ENCODE data around the gene NASP. TPM values are rescaled to one million over a fixed set of nuclear protein-coding genes. Genes with fewer than 3 reads are reported as not detected.

The NASP gene
- total RNA-seq, 1 experiment from 2014 or later = 129 TPM

DNA sequence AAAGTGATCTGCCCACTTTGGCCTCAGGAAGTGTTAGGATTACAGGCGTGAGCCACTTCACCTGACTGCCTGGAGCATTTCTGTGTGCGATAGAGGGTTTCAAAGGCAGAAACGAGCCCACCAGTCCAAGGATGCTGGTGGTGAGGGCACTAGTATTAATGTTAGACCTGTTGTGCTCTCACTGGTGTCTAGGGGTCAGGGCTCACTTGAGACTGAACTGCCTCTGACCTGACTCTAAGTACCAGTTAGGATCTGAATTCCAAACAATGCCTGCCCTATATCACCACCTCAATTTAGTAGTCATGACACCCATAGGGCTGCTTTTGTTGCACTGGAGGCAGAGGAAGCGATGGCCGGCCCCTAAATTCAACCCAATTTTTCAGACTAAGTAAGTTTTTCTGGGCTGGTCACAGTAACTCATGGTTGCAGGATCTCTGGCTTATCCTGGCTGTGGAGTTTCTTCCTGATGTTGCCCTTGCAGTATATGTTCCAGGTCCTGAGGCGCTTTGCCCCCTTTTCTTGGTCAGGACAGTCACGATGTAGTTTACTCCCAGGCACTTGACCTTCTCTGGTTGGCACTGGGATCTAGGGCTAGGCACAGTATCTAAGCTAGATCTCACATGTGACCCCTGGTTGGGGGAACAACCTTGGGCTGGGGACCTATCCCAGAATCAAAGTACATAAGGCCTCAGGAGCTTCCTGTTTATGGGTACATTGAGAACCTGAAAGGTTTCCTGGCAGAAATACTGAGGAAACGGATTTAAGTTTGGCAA lies 35.5 kb downstream of the NASP start:
- no peak for DNase-seq (ENCODE audit: low read depth)

DNA sequence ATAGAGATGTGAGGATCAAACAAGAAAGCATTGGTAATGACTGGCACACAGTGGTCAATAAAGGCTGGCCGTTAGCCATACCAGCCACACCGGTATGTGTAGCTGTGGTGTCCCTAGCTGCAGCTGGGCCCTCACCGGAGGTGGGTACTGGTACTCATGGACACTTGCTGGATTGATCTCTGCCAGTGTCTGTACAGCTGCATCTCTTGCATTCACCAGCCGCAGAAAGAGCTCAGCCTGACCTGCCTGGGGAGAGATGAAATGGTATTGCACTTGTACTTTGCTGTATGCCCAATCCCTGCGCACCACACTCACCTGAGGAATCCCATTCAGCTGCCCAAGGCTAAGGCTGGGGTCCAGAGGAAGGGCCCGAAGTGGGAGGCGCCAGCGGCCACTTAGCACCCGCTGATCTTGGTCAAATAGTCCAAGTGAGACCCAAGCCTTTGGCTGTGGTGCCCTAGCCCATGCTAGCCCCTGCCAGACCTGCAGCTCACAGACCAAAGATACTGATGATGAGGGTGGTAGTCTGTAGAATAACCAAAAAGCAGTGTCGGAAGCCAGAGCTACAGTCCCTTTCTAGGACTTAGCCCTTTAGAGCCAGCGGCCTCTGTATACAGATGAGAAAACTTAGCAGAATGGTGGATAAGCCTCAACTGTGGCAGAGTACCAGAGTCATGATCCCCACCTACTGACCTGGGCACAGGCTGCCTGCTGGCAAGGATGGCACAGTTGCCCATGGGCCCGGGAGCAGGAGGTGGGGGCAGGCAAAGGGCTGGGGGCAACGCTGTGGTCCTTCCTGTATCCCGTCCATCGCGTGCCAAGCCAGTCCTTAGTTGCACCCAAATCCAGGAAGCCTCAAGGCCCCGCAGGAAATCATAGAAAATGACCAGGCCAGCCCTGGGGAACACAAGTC lies 37.0 kb downstream of the NASP start:
- no peak for DNase-seq (ENCODE audit: low read depth)

GRCh38 chr1:45621501-45621836 lies 37.6 kb downstream of the NASP start:
- DNase-seq (ENCODE audit: low read depth) = no peak

DNA sequence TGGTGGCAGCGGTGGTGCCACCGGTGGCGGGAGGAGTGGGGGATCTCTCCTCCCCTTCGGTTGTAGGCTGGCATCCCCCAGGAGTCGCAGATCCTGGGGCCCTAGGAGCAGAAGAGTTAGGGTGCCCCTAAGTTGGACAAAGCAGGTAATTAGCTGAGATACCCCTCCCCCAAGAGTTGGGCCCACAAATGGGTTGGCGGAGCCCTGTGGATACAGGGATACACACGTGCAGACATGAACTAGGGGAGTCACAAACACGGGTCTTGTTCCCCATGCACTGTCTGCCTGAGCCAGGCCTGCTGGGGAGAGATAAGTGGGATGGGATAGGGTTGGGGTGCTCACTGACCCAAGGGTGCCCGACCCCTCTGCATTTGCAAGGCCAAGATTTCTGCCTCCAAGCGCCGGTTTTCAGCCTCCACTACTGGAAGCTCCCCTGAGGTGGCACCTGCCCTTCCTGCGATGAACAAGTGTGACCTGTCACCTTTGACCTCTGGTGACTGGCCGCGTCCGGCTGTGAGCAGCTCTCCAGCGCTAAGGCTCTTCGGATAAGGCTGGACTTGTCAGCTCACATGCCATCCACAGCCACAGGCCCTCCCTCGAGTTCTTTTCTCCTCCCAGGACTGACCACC lies 38.2 kb downstream of the NASP start:
- DNase-seq (ENCODE audit: low read depth) = no peak

GRCh38 chr1:45622524-45623394 lies 38.9 kb downstream of the NASP start:
- DNase-seq (ENCODE audit: low read depth) = no peak

GRCh38 chr1:45623972-45624371 lies 40.1 kb downstream of the NASP start, which contains the start of gene CCDC17:
Gene CCDC17, minus strand, starts transcription at chr1:45624054. Its CDS starts 145 bp downstream, at chr1:45623909.
- DNase-seq (ENCODE audit: low read depth) = no peak

DNA sequence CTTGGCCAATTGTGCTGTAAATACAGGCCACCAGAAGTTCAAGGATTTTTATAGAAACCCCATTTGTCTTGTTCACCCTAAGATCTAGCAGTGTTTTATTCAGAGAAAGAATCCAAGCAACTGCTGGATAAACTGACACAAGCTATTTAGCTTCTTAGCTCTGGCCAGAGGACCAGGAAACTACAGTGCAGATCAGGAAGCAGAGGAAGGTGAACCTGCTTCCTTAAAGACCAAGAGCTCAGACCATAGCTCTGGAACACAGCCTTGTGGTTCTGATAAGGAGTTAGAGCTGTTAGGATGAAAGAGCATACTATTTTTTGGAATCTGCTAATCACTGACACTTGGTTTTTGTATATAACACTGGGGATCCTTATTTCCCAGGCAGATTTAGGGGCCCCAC lies 45.2 kb downstream of the NASP start:
- DNase-seq (ENCODE audit: low read depth) = no peak

- no peak for DNase-seq (ENCODE audit: low read depth)
These were observed 46.6 kb downstream of the NASP start for GRCh38 chr1:45630429-45630828.

GRCh38 chr1:45635211-45635610 lies 51.4 kb downstream of the NASP start:
- no peak for DNase-seq (ENCODE audit: low read depth)

- no peak for DNase-seq (ENCODE audit: low read depth)
These were observed 56.5 kb downstream of the NASP start for GRCh38 chr1:45640293-45640692.

- no peak for DNase-seq (ENCODE audit: low read depth)
These were observed 59.5 kb downstream of the NASP start for GRCh38 chr1:45643321-45643720.

GRCh38 chr1:45643978-45644377 lies 60.1 kb downstream of the NASP start:
- peak; percentile 9 for DNase-seq (ENCODE audit: low read depth)

DNA sequence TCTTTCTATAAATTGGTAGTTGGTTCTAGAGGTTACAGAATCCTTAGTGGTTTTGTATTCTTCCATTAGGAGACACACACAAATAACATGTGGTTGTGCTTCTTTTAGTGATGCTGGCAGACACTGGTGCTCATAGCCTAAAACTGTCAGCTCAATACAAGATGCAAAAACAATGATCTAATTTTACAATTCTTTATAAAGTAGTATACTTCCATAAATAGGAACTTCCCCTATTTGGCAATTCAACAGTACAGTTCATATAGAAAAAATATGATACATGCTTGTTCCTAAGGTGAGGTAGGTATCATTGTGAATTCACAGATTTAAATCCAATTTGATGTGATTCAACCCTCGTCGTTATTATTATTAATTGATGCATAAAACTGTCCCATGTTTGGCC lies 60.8 kb downstream of the NASP start:
- DNase-seq (ENCODE audit: low read depth) = no peak

DNA sequence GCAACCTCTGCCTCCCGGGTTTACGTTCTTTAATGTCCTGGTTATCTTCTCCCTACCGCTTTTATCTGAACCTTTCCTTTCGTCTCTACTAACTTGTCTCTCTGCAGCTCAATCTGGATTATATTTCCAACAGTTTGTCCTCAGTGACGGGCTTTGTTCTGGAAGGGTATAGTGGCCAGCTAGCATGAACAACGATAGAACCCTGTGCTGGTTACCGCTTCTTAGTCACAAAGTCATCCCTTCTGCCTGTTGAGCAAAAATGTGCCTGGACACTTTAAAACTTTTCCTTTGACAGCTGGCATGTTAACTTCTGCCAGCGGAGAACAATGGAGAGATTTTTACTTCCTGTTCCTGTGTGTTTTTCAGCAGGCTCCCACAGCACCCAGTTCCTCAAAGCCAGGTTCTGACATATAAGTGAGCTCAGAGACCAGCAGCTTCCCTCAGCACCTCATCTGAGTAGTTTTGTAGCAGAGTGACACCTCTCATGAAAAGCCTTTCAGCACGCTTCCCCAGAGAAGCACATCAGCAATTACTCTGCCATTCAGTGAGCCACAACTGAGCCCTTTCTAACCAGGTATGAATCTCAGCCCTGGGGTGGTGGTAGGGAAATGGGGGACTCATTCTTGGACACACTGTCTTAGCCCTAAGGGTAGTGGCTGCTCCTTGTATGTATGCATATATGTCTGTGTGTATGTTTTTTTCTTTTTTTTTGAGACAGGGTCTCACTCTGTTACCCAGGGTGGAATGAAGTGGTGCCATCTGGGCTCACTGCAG lies 63.6 kb downstream of the NASP start:
- DNase-seq (ENCODE audit: low read depth) = no peak

DNA sequence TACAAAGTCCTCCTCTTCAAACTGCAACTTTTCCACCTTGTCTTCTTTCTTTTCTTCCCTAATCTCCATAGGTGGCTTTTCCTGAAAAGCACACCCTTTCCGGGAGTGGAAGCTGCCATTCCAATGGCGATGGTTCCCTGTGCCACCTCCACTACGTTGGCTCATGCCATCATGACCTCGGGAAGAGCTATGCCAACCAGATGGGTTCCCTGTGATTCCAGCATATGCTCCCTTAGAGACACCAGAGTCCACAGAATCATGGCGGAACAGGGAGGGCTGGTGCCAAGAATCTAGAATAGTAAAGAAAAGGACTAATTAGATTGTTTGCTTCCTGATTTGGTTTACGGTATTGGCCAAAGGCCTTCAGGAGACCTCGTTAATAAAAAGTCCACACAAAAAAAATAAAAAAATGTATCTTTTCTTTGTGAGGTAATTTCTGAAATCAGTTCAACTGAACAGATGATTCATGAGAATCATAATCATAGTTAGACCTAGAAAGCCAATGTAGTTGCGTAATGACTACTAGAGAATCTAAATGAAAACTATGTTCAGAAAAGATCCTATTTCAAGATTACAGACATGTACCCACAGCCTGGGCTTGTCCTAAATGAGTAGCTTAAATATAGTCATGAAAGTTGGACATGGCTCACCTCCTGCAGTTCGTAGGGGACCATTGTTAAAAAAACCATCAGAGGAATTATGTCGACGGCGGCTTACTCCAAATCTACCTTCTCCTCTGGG lies 70.9 kb downstream of the NASP start:
- DNase-seq (ENCODE audit: low read depth) = no peak

DNA sequence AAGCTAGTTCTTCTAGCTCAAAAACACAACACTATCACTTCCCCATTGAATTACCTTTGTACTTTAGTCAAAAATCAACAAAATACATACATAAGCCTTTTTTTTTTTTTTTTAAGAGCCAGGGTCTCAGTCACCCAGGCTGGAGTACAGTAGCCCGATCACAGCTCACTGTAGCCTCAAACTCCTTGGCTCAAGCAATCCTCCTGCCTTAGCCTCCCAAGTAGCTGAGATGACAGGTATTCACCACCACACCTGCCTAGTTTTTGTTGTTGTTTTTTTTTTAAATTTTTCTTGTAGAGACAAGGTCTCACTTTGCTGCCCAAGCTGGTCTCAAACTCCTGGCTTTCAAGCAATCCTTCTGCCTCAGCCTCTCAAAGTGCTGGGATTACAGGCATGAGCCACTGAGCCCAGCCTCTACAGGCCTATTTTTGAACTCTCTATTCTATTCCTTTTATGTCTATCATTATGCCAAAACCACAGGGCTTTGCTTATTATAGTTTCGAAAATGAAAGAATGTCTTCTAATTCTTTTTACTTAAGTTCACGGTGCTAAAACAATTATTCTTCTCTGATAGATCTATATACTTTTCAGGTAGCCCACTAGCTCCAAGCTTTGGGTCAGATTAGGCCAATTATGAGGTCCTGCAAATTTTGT lies 72.9 kb downstream of the NASP start:
- no peak for DNase-seq (ENCODE audit: low read depth)

- no peak for DNase-seq (ENCODE audit: low read depth)
These were observed 74.3 kb downstream of the NASP start for GRCh38 chr1:45658171-45658570.

DNA sequence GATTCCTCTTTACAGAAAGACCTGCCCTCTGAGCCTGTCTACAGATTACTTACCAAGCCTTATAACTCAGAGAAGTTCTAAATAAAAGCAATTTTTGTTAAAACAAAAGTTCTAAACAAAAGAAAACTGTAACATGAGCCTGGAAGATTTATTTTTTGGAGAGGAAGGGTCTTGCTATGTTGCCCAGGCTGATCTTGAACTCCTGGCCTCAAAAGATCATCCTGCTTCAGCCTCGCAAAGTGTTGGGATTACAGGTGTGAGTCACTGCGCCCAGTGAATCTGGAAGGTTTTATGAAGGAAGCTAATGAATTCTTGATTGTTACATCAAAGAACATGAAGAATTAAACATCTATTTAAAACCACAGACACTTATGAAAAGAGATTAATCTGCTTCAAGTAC lies 75.4 kb downstream of the NASP start:
- DNase-seq (ENCODE audit: low read depth) = no peak

DNA sequence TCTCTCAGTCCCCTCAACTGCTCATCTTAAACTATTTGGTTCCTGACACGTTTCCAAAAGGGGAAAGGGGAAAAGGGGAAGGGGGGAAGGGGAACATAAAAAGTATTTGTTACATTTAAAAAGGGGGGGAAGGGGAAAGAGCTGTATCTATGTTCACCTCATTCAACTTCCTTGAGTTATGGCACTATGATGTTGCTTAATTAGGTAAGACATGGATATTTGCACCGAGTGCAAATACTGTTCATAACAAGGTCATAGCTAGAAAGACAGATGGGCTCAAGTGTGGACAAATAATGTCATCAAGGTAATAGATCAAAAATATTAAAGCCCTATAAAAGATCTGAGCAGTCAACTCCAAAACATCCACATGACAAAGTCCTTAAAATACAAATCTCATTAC lies 76.5 kb downstream of the NASP start:
- no peak for DNase-seq (ENCODE audit: low read depth)

Data from HT1080 (cell line).